Astrocyte of the hippocampus (primary cell): ENCODE measurements around the gene LRPPRC.
A peak's percentile ranks its signal among the peaks of the same experiment; 100 is the strongest.
"Not testable (repeated sequence)": the region's sequence is repeated elsewhere in the genome, so short reads cannot be mapped to it uniquely, and the experiment has no call there.

ENCODE experiments used
- DNase-seq: peaks from one replicate; pipeline ENCODE4 v3.0.0; 2011; ENCODE audit warnings: low read depth, low spot score

Gene LRPPRC

DNA sequence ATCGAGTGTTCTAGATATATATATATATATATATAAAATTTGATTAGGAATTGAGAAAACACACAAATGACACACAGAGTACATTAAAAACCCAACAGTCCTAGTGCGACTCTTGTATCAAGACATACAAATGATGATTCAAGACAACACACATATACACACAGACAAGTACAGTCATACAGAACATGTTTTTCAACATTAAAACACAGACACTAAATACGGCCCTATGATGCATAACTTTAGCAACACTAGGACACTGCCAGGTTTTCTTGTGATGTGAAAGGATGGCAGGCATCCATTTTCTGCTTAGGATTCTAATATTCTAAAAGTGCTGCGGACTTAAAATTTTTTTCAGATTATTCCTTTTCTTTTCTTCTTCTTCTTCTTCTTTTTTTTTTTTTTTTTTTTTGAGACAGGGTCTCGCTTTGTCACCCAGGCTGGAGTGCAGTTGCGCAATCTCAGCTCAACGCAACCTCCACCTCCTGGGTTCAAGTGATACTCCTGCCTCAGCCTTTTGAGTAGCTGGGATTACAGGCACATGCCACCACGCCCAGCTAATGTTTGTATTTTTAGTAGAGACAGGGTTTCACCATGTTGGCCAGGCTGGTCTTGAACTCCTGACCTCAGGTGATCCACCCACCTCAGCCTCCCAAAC is 84.5 kb downstream of the LRPPRC start:
- not testable (repeated sequence) for DNase-seq

DNA sequence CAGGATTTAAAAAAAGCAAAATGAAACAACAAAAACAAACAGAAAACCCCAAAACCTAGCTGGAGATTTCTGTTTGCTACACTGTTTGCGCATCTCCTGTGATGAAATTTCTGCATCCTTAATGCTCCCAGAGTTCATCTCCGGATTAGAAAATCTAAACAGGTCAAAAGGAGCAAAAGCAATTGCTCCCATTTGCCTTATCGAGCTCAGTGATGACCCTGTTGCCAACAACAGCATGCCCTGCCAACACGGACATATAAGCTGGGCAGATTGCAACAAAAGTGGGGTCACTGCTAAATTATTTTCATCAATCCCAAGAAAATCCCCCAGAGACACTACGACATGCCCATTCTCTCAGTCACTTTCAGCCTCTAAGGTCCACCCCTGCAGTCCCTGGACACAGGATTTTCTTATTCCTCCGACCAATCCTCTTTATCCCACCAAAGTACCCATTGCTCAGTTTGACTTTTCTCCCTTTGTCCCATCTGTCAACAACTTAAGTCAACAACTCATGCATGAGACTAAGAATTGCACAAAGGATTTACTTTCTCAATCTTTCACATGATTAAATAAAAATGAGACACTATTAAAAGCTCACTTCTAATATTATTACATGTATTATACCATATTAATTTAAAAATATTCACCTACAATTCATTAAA is 89.2 kb downstream of the LRPPRC start:
- peak; percentile 11 for DNase-seq

- DNase-seq = peak; percentile 62
These were observed 89.9 kb downstream of the LRPPRC start for GRCh38 chr2:43905871-43906270.

GRCh38 chr2:43905371-43905803 is 90.4 kb downstream of the LRPPRC start:
- peak; percentile 81 for DNase-seq

DNA sequence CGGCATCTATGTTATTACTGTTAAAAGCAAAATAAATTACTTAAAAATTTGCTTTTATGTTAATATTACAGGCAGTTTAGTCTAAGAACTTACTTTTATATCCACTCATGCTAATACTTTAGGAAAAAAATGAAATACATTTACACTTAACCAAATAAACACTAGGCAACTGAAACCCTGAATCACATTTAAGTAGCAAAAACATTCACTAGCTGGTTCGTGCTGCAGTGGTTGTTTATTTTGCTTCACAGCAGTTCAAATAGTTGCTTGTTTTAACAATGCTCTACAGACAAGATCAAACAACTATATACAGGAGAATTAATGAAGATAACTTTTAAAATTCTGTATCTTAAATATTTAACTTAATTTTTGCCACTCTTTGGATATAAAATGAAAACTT is 96.2 kb downstream of the LRPPRC start:
- no peak for DNase-seq

GRCh38 chr2:43898838-43899346 is 96.9 kb downstream of the LRPPRC start:
- DNase-seq = no peak

GRCh38 chr2:43898134-43898837 is 97.5 kb downstream of the LRPPRC start:
- peak; percentile 55 for DNase-seq

GRCh38 chr2:43897492-43897891 is 98.3 kb downstream of the LRPPRC start:
- no peak for DNase-seq

- no peak for DNase-seq
These were observed 98.9 kb downstream of the LRPPRC start for GRCh38 chr2:43896906-43897305.

GRCh38 chr2:43894743-43895142 is 101.0 kb downstream of the LRPPRC start:
- no peak for DNase-seq

GRCh38 chr2:43890855-43891254 is 104.9 kb downstream of the LRPPRC start:
- peak; percentile 51 for DNase-seq

DNA sequence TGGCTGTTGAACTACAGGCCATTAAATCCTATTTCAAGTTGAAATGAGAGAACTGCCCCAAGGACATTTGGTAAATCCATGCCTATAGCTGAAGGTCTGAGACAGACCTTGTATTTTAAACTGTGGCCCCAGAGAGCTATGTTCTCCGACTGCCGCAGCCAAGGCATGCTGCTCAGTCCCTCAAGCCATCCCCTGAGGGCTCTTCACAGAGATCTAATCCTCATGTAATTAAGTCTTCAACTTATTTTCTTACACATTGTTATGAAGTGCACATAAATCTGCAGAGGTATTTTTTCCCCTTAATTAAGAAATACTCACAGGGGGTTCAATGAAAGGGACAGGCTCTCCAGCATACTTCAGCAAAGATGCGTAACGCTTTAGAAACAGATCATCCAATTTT is 106.4 kb downstream of the LRPPRC start:
- no peak for DNase-seq

DNA sequence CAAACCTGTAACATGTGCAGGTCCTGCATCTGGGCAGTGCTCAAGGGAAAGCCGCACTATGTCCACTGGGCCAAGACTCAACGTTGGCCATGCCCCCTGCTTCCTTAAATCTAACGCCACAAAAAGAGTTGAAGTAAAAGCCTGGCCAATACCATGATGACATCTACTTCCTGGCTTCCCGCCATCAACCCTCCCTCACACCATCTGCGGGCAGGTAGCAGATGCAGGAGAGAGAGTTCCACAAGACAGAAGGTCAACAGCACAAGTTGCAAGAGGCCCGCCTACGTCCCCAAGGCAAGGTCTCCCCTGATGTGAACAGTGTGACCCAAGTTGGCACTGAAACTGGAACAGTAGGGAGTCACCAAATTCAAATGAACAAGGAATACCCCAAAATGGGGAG is 108.6 kb downstream of the LRPPRC start:
- no peak for DNase-seq

DNA sequence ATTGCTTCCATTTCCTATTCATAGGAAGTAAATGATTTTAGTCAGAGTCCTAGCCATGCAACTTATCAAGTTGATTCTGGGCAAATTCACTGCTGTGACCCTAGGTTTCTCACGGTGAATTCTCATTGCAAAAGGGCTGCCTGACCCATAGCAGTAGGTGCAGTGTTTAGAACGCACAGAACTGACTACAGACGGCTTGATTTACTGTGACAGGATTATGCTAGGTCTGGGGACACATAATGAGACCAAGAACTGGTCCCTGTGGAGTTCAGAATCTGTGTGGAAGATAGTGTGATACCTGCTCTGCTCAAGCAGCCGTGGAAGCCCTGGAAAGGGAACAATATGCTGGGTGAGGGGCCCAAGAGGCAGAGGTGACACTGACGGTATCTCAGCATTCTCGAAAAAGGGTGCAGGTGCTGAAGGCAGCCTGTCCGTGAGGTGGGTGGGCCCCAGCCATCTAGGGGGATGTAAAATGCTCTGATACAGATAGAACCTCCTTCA is 110.6 kb downstream of the LRPPRC start:
- no peak for DNase-seq

DNA sequence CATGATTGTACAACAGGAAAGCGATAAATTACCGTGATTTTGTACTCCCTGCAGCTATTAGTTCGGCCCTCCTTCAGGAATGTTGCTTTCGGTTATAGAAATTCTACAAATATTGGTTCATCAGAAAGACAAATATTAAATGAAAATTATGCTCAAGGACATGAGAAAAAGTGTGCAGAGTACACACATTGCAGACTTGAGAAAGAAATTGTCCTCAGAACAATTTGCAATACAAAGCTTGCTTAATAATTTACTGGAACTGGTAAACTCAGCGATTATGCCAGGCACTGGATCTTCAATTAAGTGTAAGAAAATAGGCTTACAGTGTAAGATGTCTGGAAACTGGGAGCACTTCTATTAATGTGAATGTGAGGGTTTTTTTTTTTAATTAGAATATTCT is 111.1 kb downstream of the LRPPRC start:
- DNase-seq = no peak

DNA sequence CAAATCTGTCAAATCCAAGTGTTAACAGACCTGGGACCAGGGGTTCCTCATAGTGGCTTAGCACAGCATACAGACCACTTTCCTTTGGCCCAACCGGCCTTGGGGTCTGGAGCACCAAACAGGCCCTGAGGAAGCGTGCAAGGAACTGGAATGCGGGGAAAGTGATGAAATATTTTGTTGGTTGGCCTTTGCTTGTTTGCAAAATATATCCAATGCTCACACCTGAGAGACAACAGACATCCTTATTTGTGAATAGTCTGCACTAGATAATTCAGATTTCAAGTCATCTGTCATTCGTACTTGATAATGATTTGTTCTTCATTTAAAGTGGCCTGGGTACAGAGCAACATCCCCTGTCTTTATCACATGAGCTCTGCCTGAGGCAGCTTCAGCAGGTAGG is 113.5 kb downstream of the LRPPRC start:
- DNase-seq = no peak

DNA sequence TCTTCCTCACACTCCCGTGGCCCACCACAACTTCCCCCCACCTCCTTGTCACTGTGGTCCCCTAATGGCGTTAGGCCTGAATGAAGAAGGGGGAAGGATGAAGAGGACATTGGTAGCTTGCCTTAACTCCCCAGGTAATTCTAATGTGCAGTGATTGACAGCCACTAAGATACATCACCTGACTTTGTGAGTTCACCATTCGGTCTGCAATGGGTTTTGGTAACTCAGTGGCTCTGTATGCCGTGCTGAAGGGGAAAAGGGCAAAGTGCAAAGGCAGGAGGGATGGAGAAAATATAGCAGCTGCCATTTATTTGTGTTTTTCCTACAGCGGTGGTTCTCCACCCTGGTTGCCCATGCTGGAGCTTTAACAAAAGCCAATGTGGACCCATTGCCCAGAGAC is 114.8 kb downstream of the LRPPRC start:
- no peak for DNase-seq

GRCh38 chr2:43880471-43880870 is 115.3 kb downstream of the LRPPRC start:
- no peak for DNase-seq

GRCh38 chr2:43879261-43879660 is 116.5 kb downstream of the LRPPRC start:
- peak; percentile 20 for DNase-seq

DNA sequence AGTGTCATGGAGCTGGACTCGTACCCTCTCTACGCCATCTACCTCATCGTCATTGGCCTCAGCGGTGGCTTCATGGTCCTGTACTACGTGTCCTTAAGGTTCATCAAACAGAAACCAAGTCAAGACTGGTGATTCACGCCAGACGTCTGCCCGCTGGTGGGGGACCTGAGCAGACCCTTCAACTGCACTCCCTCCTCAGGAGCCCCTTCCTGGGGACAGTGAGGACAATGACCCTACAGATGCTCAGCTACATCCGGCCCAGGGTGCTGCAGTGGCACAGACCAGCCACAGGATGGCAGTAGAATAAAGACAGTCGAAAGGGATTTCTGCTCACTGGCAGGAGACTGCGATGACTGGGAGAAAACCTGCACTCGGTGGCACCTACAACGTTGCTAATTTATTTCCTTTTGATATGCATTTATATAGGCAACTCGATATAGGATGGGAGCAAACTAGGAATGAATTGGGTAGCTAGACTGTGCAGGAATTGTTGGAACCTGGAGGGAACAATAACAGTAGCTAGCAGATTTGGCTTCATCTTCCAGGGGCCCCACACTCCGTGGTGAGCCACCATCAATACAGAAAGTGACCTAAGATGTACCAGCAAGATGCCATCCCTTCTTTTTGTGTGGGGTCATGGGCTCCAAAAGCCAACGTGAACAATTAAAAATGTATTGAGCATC is 117.9 kb downstream of the LRPPRC start:
- DNase-seq = peak; percentile 82

DNA sequence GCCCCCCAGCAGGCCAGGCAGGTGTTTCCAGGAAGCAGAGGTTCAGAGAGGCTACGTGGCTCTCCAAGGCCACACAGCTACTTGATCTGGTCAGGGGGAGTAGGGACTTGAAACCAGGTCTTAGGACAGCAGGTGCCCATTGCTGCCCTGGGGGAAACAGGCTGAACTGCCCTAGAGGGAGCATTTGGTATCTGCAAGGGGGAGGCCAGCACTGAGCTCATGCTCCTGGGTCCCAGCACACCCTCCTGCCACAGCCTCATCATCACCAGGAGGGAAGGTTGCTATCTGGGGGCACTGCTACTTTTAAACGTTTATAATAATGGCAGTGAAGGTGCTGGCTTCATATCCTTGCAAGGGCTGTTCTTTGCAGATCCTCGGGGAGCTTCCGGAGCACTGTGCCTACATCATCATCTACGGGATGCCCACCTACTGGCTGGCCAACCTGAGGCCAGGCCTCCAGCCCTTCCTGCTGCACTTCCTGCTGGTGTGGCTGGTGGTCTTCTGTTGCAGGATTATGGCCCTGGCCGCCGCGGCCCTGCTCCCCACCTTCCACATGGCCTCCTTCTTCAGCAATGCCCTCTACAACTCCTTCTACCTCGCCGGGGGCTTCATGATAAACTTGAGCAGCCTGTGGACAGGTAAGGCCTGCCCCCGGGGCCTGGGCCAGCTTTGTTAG is 120.9 kb downstream of the LRPPRC start:
- DNase-seq = no peak
